Thymus (tissue), 14 donors: ENCODE measurements around the gene LECT2. TPM values are rescaled to one million over a fixed set of nuclear protein-coding genes. Genes with fewer than 3 reads are reported as not detected.
A peak's percentile ranks its signal among the peaks of the same experiment; 100 is the strongest.

Experiments used
- DNase-seq, 9 donors: peaks; one replicate each; pipeline ENCODE4 v3.0.0-alpha.2; 2013; ENCODE audit warnings: low spot score in 9 of 9, low read depth in 6 of 9, missing footprints in 1 of 9
- H3K27ac ChIP-seq, 2 donors: one replicate each; pipeline ENCODE4 v1.5.1; 2013; ENCODE audit warnings: control low read depth in 1 of 2, low read depth in 1 of 2, low read length in 1 of 2, mild to moderate bottlenecking in 1 of 2, moderate library complexity in 1 of 2
- H3K27me3 ChIP-seq, 2 donors: one replicate each; pipeline ENCODE4 v1.5.1; 2013; ENCODE audit warnings: low read length in 1 of 2; ENCODE audit not compliant: control insufficient read depth in 2 of 2, insufficient read depth in 1 of 2
- H3K36me3 ChIP-seq, 2 donors: one replicate each; pipeline ENCODE4 v1.5.1; 2013; ENCODE audit warnings: low read length in 1 of 2, mild to moderate bottlenecking in 1 of 2, moderate library complexity in 1 of 2; ENCODE audit not compliant: control insufficient read depth in 2 of 2, insufficient read depth in 2 of 2
- H3K4me1 ChIP-seq, 2 donors: one replicate each; pipeline ENCODE4 v1.5.1; 2013; ENCODE audit warnings: low read length in 2 of 2; ENCODE audit not compliant: control insufficient read depth in 2 of 2, insufficient read depth in 2 of 2
- H3K4me3 ChIP-seq, 2 donors: one replicate each; pipeline ENCODE4 v1.5.1; 2013; ENCODE audit warnings: low read length in 2 of 2, control low read depth in 1 of 2, mild to moderate bottlenecking in 1 of 2
- H3K9me3 ChIP-seq, 2 donors: one replicate each; pipeline ENCODE4 v1.5.1; 2013; ENCODE audit warnings: low read length in 1 of 2, mild to moderate bottlenecking in 1 of 2; ENCODE audit not compliant: control insufficient read depth in 2 of 2, insufficient read depth in 1 of 2
- WGBS: extraction: QIAGEN DNeasy Blood & Tissue Kit; methylation state at CpG from one replicate; pipeline ENCODE4 v1.1.7; 2013; 5-methylcytosine and 5-hydroxymethylcytosine counted together
- long read RNA-seq, 10 donors: transcript quantifications; one replicate each; lab custom pipeline, GENCODE V29; 2026
- polyA plus RNA-seq: library from polyadenylated mRNA; stranded (reverse); fragments of 200-250 nt; gene quantifications from one replicate; pipeline ENCODE4 v1.2.3, GENCODE V29; 2013
- total RNA-seq: library from RNA; stranded (reverse); fragments of 120-200 nt; gene quantifications from one replicate; pipeline ENCODE4 v1.2.4, GENCODE V29; 2013
- donor health status: healthy.

The LECT2 gene
- not detected for total RNA-seq
- polyA plus RNA-seq: not detected
- long read RNA-seq, donor 1: 0 reads
- long read RNA-seq, donor 2: 0 reads
- long read RNA-seq, donor 3: 0 reads
- long read RNA-seq, donor 4: 0 reads
- long read RNA-seq, donor 5: 0 reads
- long read RNA-seq, donor 6: 0 reads
- long read RNA-seq, donor 7: 0 reads
- long read RNA-seq, donor 8: 0 reads
- long read RNA-seq, donor 9: 0 reads
- long read RNA-seq, donor 10: 0 reads

- no peaks in the 10 kb centered on the region for H3K36me3 ChIP-seq
- 97% methylated on average over 3 of the region's 3 CpGs for WGBS
- H3K4me3 ChIP-seq: no peak within 1 kb of the TSS
- no peaks in the 10 kb centered on the region for H3K9me3 ChIP-seq
- H3K27me3 ChIP-seq: peaks cover 0 to 2% of the 10 kb centered on the region in 2 donors
- H3K27ac ChIP-seq: no peak within 1 kb of the TSS
- no peaks in the 10 kb centered on the region for H3K4me1 ChIP-seq
- no peak for DNase-seq
Measured at GRCh38 chr5:135954899-135955298, at the start of gene LECT2. Gene LECT2, minus strand, starts transcription at chr5:135954983. Its CDS starts 150 bp downstream, at chr5:135954833.

- H3K4me3 ChIP-seq: no peak overlapping the region
- H3K4me1 ChIP-seq: no peaks in the 10 kb centered on the region
- 95% methylated on average over 3 of the region's 3 CpGs for WGBS
- H3K36me3 ChIP-seq: no peaks in the 10 kb centered on the region
- H3K9me3 ChIP-seq: no peaks in the 10 kb centered on the region
- H3K27me3 ChIP-seq: no peaks in the 10 kb centered on the region
- no peak overlapping the region for H3K27ac ChIP-seq
- no peak for DNase-seq
Measured at GRCh38 chr5:136004436-136004835, 49.7 kb upstream of the LECT2 start.

GRCh38 chr5:136001466-136001981 lies 46.7 kb upstream of the LECT2 start:
- H3K27me3 ChIP-seq: no peaks in the 10 kb centered on the region
- no peaks in the 10 kb centered on the region for H3K36me3 ChIP-seq
- DNase-seq: no peak
- 88% methylated on average over 5 of the region's 5 CpGs for WGBS
- H3K27ac ChIP-seq: no peak overlapping the region
- no peaks in the 10 kb centered on the region for H3K9me3 ChIP-seq
- H3K4me1 ChIP-seq: no peaks in the 10 kb centered on the region
- no peak overlapping the region for H3K4me3 ChIP-seq

GRCh38 chr5:136000932-136001331 lies 46.1 kb upstream of the LECT2 start:
- DNase-seq: no peak
- WGBS: 93% methylated on average over 3 of the region's 3 CpGs

GRCh38 chr5:136000147-136000546 lies 45.4 kb upstream of the LECT2 start:
- no peak for DNase-seq
- WGBS: 98% methylated on average over 2 of the region's 2 CpGs
- no peaks in the 10 kb centered on the region for H3K4me1 ChIP-seq
- H3K9me3 ChIP-seq: no peaks in the 10 kb centered on the region
- no peaks in the 10 kb centered on the region for H3K27me3 ChIP-seq
- no peak overlapping the region for H3K4me3 ChIP-seq
- no peaks in the 10 kb centered on the region for H3K36me3 ChIP-seq
- no peak overlapping the region for H3K27ac ChIP-seq

More at GRCh38 chr5:136000932-136001331, 46.1 kb upstream of the LECT2 start:
- H3K4me3 ChIP-seq: no peak overlapping the region
- H3K36me3 ChIP-seq: no peaks in the 10 kb centered on the region
- H3K27ac ChIP-seq: no peak overlapping the region
- no peaks in the 10 kb centered on the region for H3K27me3 ChIP-seq
- no peaks in the 10 kb centered on the region for H3K4me1 ChIP-seq
- no peaks in the 10 kb centered on the region for H3K9me3 ChIP-seq

GRCh38 chr5:135999406-136000139 lies 44.8 kb upstream of the LECT2 start:
- Histone ChIP-seq H3K4me3 (no peak overlapping the region), H3K36me3 (no peaks in the 10 kb centered on the region), H3K9me3 (no peaks in the 10 kb centered on the region), H3K27ac (no peak overlapping the region), H3K4me1 (no peaks in the 10 kb centered on the region), H3K27me3 (no peaks in the 10 kb centered on the region)
- 64% methylated on average over 8 of the region's 8 CpGs for WGBS
- DNase-seq: peak in 1 of 9 donors; percentile 10

- H3K4me1 ChIP-seq: no peaks in the 10 kb centered on the region
- 96% methylated on average over 6 of the region's 6 CpGs for WGBS
- H3K9me3 ChIP-seq: no peaks in the 10 kb centered on the region
- H3K27me3 ChIP-seq: no peaks in the 10 kb centered on the region
- H3K4me3 ChIP-seq: no peak overlapping the region
- H3K36me3 ChIP-seq: no peaks in the 10 kb centered on the region
- H3K27ac ChIP-seq: no peak overlapping the region
- no peak for DNase-seq
Measured at GRCh38 chr5:135998889-135999288, 44.1 kb upstream of the LECT2 start.

GRCh38 chr5:135997673-135998335 lies 43.0 kb upstream of the LECT2 start:
- 90% methylated on average over 8 of the region's 8 CpGs for WGBS
- no peaks in the 10 kb centered on the region for H3K9me3 ChIP-seq
- H3K4me1 ChIP-seq: no peaks in the 10 kb centered on the region
- H3K36me3 ChIP-seq: no peaks in the 10 kb centered on the region
- H3K27me3 ChIP-seq: no peaks in the 10 kb centered on the region
- H3K4me3 ChIP-seq: no peak overlapping the region
- no peak overlapping the region for H3K27ac ChIP-seq
- no peak for DNase-seq

- no peak overlapping the region for H3K4me3 ChIP-seq
- WGBS: 95% methylated on average over 2 of the region's 2 CpGs
- no peak overlapping the region for H3K27ac ChIP-seq
- H3K9me3 ChIP-seq: no peaks in the 10 kb centered on the region
- no peaks in the 10 kb centered on the region for H3K4me1 ChIP-seq
- H3K27me3 ChIP-seq: no peaks in the 10 kb centered on the region
- H3K36me3 ChIP-seq: no peaks in the 10 kb centered on the region
- DNase-seq: no peak
Measured at GRCh38 chr5:135996611-135997010, 41.8 kb upstream of the LECT2 start.
